ENCODE data around the gene RPL18A. TPM values are rescaled to one million over a fixed set of nuclear protein-coding genes. Genes with fewer than 3 reads are reported as not detected.

The RPL18A gene
- total RNA-seq, 1 experiment from 2014 or later: 2,837 TPM

DNA sequence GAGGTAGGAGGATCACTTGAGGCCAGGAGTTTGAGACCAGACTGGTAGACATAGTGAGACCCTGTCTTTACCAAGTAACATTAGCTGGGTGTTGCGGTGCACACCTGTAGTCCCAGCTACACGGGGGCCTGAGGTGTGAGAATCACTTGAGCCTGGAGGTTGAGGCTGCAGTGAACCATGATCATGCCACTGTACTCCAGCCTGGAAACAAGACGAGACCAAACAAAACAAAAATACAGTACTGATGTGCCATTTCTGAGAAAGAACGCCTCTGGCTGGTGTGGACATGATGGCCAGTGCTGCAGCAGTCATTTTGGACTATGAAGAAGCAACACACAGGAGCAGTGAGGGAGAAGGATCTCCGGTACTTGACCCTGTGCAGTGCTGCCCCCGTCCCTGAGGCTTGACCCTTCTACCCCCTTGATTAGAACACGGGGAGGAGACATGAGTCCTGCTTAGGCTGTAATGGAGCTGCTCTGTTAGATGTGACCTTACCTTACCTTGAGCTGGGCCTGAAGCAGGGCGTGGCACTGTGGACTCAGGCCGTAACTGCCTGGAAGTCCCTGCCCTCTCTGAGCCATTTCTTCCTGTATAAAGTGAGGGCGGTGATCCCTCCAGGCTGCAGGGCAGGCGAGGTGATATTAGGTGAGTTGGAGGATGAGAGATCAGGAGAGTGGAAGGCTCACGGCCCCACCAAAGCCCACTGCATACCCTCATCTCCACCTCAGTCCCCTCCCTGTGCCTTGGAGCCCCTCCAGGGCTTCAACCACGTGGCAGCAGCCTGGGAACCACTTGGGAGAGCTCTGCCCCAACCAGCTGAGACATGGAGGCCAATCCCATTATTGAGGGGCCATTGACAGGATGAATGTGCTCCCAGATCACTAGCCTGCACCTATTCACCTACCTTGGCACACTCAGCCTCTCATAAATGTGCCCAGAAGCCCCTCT lies 5.9 kb downstream of the RPL18A start:
- H2BK20ac ChIP-seq (ENCODE audit: low read depth, low read length, poor library complexity, severe bottlenecking): no peak overlapping the region
- H2AK5ac ChIP-seq (ENCODE audit: insufficient read length, low read length): no peak overlapping the region
- H2AFZ ChIP-seq (ENCODE audit: low read length): no peak overlapping the region
- H4K5ac ChIP-seq (ENCODE audit: insufficient read length, low read depth, low read length): no peak overlapping the region
- H3K27me3 ChIP-seq (ENCODE audit: insufficient read depth, low read length): no peaks in the 10 kb centered on the region; the same call in 1 of the 2 replicates
- H4K20me1 ChIP-seq (ENCODE audit: control insufficient read depth, insufficient read depth, insufficient read length): no peaks in the 10 kb centered on the region
- Mint-ChIP-seq H3K36me3 (ENCODE audit: insufficient read depth in 1 of 3, low read depth in 3 of 3) (peaks cover 31 to 52% (median 40%) of the 10 kb centered on the region in 3 experiments), H3K4me1 (peaks cover 19 to 38% of the 10 kb centered on the region in 2 experiments), H3K4me3 (peak overlapping the region in 1 of 2 experiments; percentile 35; a peak in 1 of 5 replicates), H3K27me3 (ENCODE audit: low read depth) (peaks cover 25% of the 10 kb centered on the region), H3K9me3 (no peaks in the 10 kb centered on the region; a peak in 2 of 5 replicates), H3K27ac (peak overlapping the region; percentile 30 to 74 (median 70); a peak in 4 of 7 replicates)
- H3K56ac ChIP-seq (ENCODE audit: insufficient read length, low read depth, low read length): no peak overlapping the region
- no peaks in the 10 kb centered on the region for H3K9me3 ChIP-seq (ENCODE audit: control insufficient read depth, low read depth, low read length)
- no peak overlapping the region for H3K9ac ChIP-seq (ENCODE audit: extremely low read depth, insufficient read length, low read length)
- no peak overlapping the region for H3K14ac ChIP-seq (ENCODE audit: insufficient read depth, low read length)
- H3K79me1 ChIP-seq (ENCODE audit: insufficient read depth, low read depth, low read length, poor library complexity, severe bottlenecking): peaks cover 6% of the 10 kb centered on the region
- no peak overlapping the region for H3K23ac ChIP-seq (ENCODE audit: insufficient read length, low read depth, low read length)
- no peak overlapping the region for H2BK5ac ChIP-seq (ENCODE audit: insufficient read length, low read length)
- TF ChIP-seq, protein P1, sequence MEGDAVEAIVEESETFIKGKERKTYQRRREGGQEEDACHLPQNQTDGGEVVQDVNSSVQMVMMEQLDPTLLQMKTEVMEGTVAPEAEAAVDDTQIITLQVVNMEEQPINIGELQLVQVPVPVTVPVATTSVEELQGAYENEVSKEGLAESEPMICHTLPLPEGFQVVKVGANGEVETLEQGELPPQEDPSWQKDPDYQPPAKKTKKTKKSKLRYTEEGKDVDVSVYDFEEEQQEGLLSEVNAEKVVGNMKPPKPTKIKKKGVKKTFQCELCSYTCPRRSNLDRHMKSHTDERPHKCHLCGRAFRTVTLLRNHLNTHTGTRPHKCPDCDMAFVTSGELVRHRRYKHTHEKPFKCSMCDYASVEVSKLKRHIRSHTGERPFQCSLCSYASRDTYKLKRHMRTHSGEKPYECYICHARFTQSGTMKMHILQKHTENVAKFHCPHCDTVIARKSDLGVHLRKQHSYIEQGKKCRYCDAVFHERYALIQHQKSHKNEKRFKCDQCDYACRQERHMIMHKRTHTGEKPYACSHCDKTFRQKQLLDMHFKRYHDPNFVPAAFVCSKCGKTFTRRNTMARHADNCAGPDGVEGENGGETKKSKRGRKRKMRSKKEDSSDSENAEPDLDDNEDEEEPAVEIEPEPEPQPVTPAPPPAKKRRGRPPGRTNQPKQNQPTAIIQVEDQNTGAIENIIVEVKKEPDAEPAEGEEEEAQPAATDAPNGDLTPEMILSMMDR (conservative IDR thresholded peaks at IDR 0.05): no peak
- no peak overlapping the region for H3K27ac ChIP-seq (ENCODE audit: insufficient read length, low read depth, low read length)
- no peak overlapping the region for H2BK12ac ChIP-seq (ENCODE audit: insufficient read length, low read depth, low read length)
- H3K4ac ChIP-seq (ENCODE audit: low read depth, low read length): no peak overlapping the region
- no peak overlapping the region for H3T11ph ChIP-seq (ENCODE audit: low read length)
- no peak overlapping the region for H3K4me2 ChIP-seq (ENCODE audit: insufficient read depth, insufficient read length, low read length)
- no peaks in the 10 kb centered on the region; the same call in 1 of the 2 replicates for H3K4me1 ChIP-seq (ENCODE audit: insufficient read depth, low read length)
- no peak overlapping the region for H3K18ac ChIP-seq (ENCODE audit: insufficient read length, low read depth, low read length)
- no peak overlapping the region for H4K8ac ChIP-seq (replicated peaks; ENCODE audit: insufficient read length, low read depth, low read length)
- no peak overlapping the region for H4K91ac ChIP-seq (ENCODE audit: insufficient read length, low read depth, low read length)
- no peak overlapping the region for H2BK120ac ChIP-seq (ENCODE audit: low read depth, low read length, poor library complexity, severe bottlenecking)
- no CpG with 5 or more reads among the region's 13 CpGs for WGBS (ENCODE audit: extremely low coverage, insufficient read length, low lambda C conversion rate)
- H3K23me2 ChIP-seq (ENCODE audit: insufficient read length, low read depth, low read length, poor library complexity, severe bottlenecking): peaks cover 2% of the 10 kb centered on the region
- no peak overlapping the region for H2BK15ac ChIP-seq (ENCODE audit: low read depth, low read length)
- H3K79me2 ChIP-seq (ENCODE audit: insufficient read depth, low read length): peaks cover 9% of the 10 kb centered on the region; the same call in 1 of the 2 replicates
- DNase-seq: no peak

Measured in H9 (cell line).